Neural progenitor cell (in vitro differentiated cells): Measurements from ENCODE around the gene PRKCE.

Experiments
- CTCF ChIP-seq: fragments of 200-600 bp; sonication (generic); IDR thresholded peaks from 2 replicates; pipeline ENCODE4 v1.5.1; 2017; ENCODE audit warnings: antibody characterized with exemption, mild to moderate bottlenecking
- EZH2 ChIP-seq: fragments of 200-600 bp; sonication (generic); IDR thresholded peaks from 2 replicates; pipeline ENCODE4 v1.6.1; 2017; ENCODE audit warnings: antibody characterized with exemption, mild to moderate bottlenecking, moderate library complexity
- EZH2phosphoT487 ChIP-seq: fragments of 200-600 bp; sonication (generic); IDR thresholded peaks from 2 replicates; pipeline ENCODE4 v1.6.1; 2017; ENCODE audit warnings: antibody characterized with exemption

- TF ChIP-seq CTCF (no peak), EZH2phosphoT487 (no peak), EZH2 (no peak)
Observed at GRCh38 chr2:46073540-46074046, 422.1 kb downstream of the PRKCE start.
